Astrocyte (in vitro differentiated cells and primary cell): ENCODE results near the gene SPATA19. TPM values are rescaled to one million over a fixed set of nuclear protein-coding genes. Genes with fewer than 3 reads are reported as not detected.
A peak's percentile ranks its signal among the peaks of the same experiment; 100 is the strongest.
"Not testable (repeated sequence)": the region's sequence is repeated elsewhere in the genome, so short reads cannot be mapped to it uniquely, and the experiment has no call there.

ENCODE experiments used
- DNase-seq: peaks from one replicate; pipeline ENCODE4 v3.0.0-alpha.2; 2010; ENCODE audit warnings: low read depth
- FAIRE-seq: peaks from 2 replicates; lab custom pipeline; 2011; peaks lifted over from hg19 to GRCh38; lab: Jason Lieb, UNC
- H2AFZ ChIP-seq: 2 replicates; pipeline ENCODE4 v1.6.0; 2012; ENCODE audit warnings: low read depth, low read length, inconsistent platforms
- H3K27ac ChIP-seq: 2 replicates; pipeline ENCODE4 v1.5.1; 2011; ENCODE audit warnings: low read depth, low read length, inconsistent platforms
- H3K27me3 ChIP-seq: 2 replicates; pipeline ENCODE4 v1.6.0; 2011; ENCODE audit warnings: low read length, inconsistent platforms; ENCODE audit not compliant: insufficient read depth
- H3K36me3 ChIP-seq: 2 replicates; pipeline ENCODE4 v1.5.1; 2011; ENCODE audit warnings: low read length, inconsistent platforms; ENCODE audit not compliant: insufficient read depth
- H3K4me1 ChIP-seq: 2 replicates; pipeline ENCODE4 v1.5.1; 2011; ENCODE audit warnings: low read length, inconsistent platforms; ENCODE audit not compliant: insufficient read depth
- H3K4me2 ChIP-seq: 2 replicates; pipeline ENCODE4 v1.6.0; 2012; ENCODE audit warnings: low read length, inconsistent platforms
- H3K4me3 ChIP-seq: 2 replicates; pipeline ENCODE4 v1.5.1; 2011; ENCODE audit warnings: low read depth, mild to moderate bottlenecking, low read length, inconsistent platforms; ENCODE audit not compliant: insufficient read depth
- H3K79me2 ChIP-seq: 2 replicates; pipeline ENCODE4 v1.6.0; 2012; ENCODE audit warnings: mild to moderate bottlenecking, low read length, inconsistent platforms; ENCODE audit not compliant: insufficient read depth
- H3K9ac ChIP-seq: 2 replicates; pipeline ENCODE4 v1.6.0; 2012; ENCODE audit warnings: mild to moderate bottlenecking, low read length, inconsistent platforms
- H3K9me3 ChIP-seq: 2 replicates; pipeline ENCODE4 v1.5.1; 2012; ENCODE audit warnings: low read depth, mild to moderate bottlenecking, low read length, inconsistent platforms; ENCODE audit not compliant: insufficient read depth
- H4K20me1 ChIP-seq: 2 replicates; pipeline ENCODE4 v1.6.0; 2012; ENCODE audit warnings: low read length, inconsistent platforms; ENCODE audit not compliant: insufficient read depth
- H3K27ac Mint-ChIP-seq: one replicate; pipeline ENCODE4 v1.8.0; 2021; ENCODE audit warnings: mild to moderate bottlenecking, mixed read lengths; ENCODE audit not compliant: unreplicated experiment
- H3K27me3 Mint-ChIP-seq: one replicate; pipeline ENCODE4 v1.8.0; 2021; ENCODE audit warnings: low read depth, mixed read lengths; ENCODE audit not compliant: unreplicated experiment
- H3K36me3 Mint-ChIP-seq: one replicate; pipeline ENCODE4 v1.8.0; 2021; ENCODE audit warnings: low read depth, mixed read lengths; ENCODE audit not compliant: unreplicated experiment
- H3K4me1 Mint-ChIP-seq: one replicate; pipeline ENCODE4 v1.8.0; 2021; ENCODE audit warnings: low read depth, mixed read lengths; ENCODE audit not compliant: unreplicated experiment
- H3K4me3 Mint-ChIP-seq: one replicate; pipeline ENCODE4 v1.8.0; 2021; ENCODE audit warnings: mild to moderate bottlenecking, moderate library complexity, mixed read lengths; ENCODE audit not compliant: unreplicated experiment
- H3K9me3 Mint-ChIP-seq: one replicate; pipeline ENCODE4 v1.8.0; 2021; ENCODE audit warnings: mild to moderate bottlenecking, mixed read lengths; ENCODE audit not compliant: unreplicated experiment
- EZH2 ChIP-seq: IDR thresholded peaks from 2 replicates; pipeline ENCODE4 v1.6.1; 2012; ENCODE audit warnings: mild to moderate bottlenecking, low read length, inconsistent platforms; ENCODE audit not compliant: insufficient read depth
- total RNA-seq: library from RNA; stranded (reverse); gene quantifications from 2 replicates; pipeline ENCODE4 v1.2.1, GENCODE V29; 2021
- TF ChIP-seq, protein P1 (sequence below): IDR thresholded peaks from 2 replicates; pipeline ENCODE4 v1.5.1; 2011; ENCODE audit warnings: low read depth, mild to moderate bottlenecking, inconsistent platforms, low read length, moderate library complexity; ENCODE audit not compliant: insufficient read depth

Gene SPATA19
- total RNA-seq, 1 donor from 2014 or later: not detected

GRCh38 chr11:133864756-133865155 is 19.4 kb upstream of the SPATA19 start:
- H3K9me3 Mint-ChIP-seq: peaks cover 3% of the 10 kb centered on the region
- FAIRE-seq (no peak), DNase-seq (no peak)
- Histone ChIP-seq H2AFZ (no peak overlapping the region), H3K27ac (no peak overlapping the region), H3K9ac (no peak overlapping the region), H3K4me1 (no peaks in the 10 kb centered on the region), H3K79me2 (no peaks in the 10 kb centered on the region), H3K27me3 (no peaks in the 10 kb centered on the region), H3K9me3 (no peaks in the 10 kb centered on the region), H3K4me2 (no peak overlapping the region), H4K20me1 (no peaks in the 10 kb centered on the region), H3K4me3 (no peak overlapping the region), H3K36me3 (no peaks in the 10 kb centered on the region)
- no peak overlapping the region for H3K4me3 Mint-ChIP-seq
- H3K27me3 Mint-ChIP-seq: no peaks in the 10 kb centered on the region
- no peak overlapping the region for H3K27ac Mint-ChIP-seq
- no peaks in the 10 kb centered on the region for H3K4me1 Mint-ChIP-seq
- TF ChIP-seq, protein P1, sequence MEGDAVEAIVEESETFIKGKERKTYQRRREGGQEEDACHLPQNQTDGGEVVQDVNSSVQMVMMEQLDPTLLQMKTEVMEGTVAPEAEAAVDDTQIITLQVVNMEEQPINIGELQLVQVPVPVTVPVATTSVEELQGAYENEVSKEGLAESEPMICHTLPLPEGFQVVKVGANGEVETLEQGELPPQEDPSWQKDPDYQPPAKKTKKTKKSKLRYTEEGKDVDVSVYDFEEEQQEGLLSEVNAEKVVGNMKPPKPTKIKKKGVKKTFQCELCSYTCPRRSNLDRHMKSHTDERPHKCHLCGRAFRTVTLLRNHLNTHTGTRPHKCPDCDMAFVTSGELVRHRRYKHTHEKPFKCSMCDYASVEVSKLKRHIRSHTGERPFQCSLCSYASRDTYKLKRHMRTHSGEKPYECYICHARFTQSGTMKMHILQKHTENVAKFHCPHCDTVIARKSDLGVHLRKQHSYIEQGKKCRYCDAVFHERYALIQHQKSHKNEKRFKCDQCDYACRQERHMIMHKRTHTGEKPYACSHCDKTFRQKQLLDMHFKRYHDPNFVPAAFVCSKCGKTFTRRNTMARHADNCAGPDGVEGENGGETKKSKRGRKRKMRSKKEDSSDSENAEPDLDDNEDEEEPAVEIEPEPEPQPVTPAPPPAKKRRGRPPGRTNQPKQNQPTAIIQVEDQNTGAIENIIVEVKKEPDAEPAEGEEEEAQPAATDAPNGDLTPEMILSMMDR: no peak
- TF ChIP-seq EZH2: no peak
- no peaks in the 10 kb centered on the region for H3K36me3 Mint-ChIP-seq

DNA sequence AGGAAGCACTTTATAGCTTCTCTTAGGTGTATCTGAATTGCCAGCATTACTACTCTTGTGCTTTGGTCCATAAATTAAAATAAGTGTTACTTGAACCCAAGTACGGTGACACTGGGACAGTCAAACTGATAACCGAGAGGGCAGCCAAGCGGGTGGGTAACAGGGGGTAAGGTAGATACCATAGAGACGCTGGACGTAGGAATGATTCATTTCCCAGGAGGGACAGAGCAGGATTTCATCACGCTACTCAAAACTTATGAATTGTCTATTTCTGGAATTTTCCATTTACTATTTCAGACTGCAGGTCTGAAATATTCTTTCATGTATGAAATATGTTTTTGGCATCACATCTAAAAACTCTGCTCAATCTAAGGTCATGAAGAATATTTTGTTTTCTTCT is 14.8 kb upstream of the SPATA19 start:
- Mint-ChIP-seq H3K27me3 (no peaks in the 10 kb centered on the region), H3K36me3 (no peaks in the 10 kb centered on the region), H3K9me3 (no peaks in the 10 kb centered on the region), H3K4me1 (no peaks in the 10 kb centered on the region), H3K4me3 (no peak overlapping the region), H3K27ac (no peak overlapping the region)
- no peaks in the 10 kb centered on the region for H3K36me3 ChIP-seq
- no peak overlapping the region for H3K9ac ChIP-seq
- H3K79me2 ChIP-seq: no peaks in the 10 kb centered on the region
- H3K9me3 ChIP-seq: no peaks in the 10 kb centered on the region
- H3K4me3 ChIP-seq: no peak overlapping the region
- no peaks in the 10 kb centered on the region for H3K27me3 ChIP-seq
- FAIRE-seq (no peak), DNase-seq (no peak)
- H3K27ac ChIP-seq: no peak overlapping the region
- no peaks in the 10 kb centered on the region for H3K4me1 ChIP-seq
- no peak overlapping the region for H2AFZ ChIP-seq
- no peak for TF ChIP-seq EZH2
- TF ChIP-seq, protein P1: no peak
- no peak overlapping the region for H3K4me2 ChIP-seq
- H4K20me1 ChIP-seq: no peaks in the 10 kb centered on the region

DNA sequence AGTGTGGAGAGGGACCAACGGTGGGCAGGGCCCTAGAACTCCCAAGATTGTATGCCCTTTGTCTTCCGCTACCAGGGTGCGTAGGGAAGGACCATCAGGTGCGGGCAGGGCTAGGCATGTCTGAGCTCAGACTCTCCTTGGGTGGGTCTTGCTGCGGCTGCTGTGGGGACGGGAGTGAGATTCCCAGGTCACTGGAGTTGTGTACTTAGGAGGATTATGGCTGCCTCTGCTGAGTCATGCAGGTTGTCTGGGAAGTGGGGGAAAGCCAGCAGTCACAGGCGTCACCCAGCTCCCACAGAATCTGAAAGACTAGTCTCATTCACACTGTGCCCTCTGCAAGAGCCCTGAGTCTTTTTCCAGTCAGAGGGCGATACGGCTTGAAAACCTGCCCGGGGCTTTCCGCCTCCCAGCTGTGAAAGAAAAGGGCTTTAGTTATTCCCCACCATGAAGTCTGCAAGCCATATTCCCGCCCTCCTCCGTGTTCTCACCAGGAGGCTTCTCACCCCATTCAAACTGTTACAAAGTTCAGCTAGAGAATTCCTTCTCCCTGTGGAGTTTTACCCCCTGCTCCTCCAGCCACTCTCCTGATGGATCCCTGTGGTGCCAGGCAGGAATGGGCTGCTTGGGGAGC is 9.1 kb upstream of the SPATA19 start:
- H3K36me3 Mint-ChIP-seq, H3K79me2 ChIP-seq, H3K9ac ChIP-seq, H3K36me3 ChIP-seq, H3K27ac ChIP-seq, FAIRE-seq, H3K27me3 ChIP-seq, H3K9me3 ChIP-seq, DNase-seq, H3K4me3 ChIP-seq, H3K27me3 Mint-ChIP-seq, H3K4me2 ChIP-seq, H3K9me3 Mint-ChIP-seq, H3K4me1 Mint-ChIP-seq, H3K4me1 ChIP-seq, H3K4me3 Mint-ChIP-seq, H4K20me1 ChIP-seq: not testable (repeated sequence)
- peak overlapping the region; percentile 87 for H3K27ac Mint-ChIP-seq
- H2AFZ ChIP-seq: peak overlapping the region; percentile 63
